ENCODE data around the gene CD300A.
"Not testable (repeated sequence)": the region's sequence is repeated elsewhere in the genome, so short reads cannot be mapped to it uniquely, and the experiment has no call there.

GRCh38 chr17:74488276-74488675 lies 21.8 kb downstream of the CD300A start:
- TF ChIP-seq CTCF (conservative IDR thresholded peaks at IDR 0.05); ZFX (IDR thresholded peaks at IDR 0.05): not testable (repeated sequence)

Data from C4-2B (cell line).